CD4-positive, alpha-beta T cell treated with Interleukin-15 for 1 hour (primary cell): ENCODE results near the gene CHRNB2.
A peak's percentile ranks its signal among the peaks of the same experiment; 100 is the strongest.

Experiments
- DNase-seq: peaks from one replicate; pipeline ENCODE4 v3.0.0-alpha.2; 2020

The CHRNB2 gene

DNA sequence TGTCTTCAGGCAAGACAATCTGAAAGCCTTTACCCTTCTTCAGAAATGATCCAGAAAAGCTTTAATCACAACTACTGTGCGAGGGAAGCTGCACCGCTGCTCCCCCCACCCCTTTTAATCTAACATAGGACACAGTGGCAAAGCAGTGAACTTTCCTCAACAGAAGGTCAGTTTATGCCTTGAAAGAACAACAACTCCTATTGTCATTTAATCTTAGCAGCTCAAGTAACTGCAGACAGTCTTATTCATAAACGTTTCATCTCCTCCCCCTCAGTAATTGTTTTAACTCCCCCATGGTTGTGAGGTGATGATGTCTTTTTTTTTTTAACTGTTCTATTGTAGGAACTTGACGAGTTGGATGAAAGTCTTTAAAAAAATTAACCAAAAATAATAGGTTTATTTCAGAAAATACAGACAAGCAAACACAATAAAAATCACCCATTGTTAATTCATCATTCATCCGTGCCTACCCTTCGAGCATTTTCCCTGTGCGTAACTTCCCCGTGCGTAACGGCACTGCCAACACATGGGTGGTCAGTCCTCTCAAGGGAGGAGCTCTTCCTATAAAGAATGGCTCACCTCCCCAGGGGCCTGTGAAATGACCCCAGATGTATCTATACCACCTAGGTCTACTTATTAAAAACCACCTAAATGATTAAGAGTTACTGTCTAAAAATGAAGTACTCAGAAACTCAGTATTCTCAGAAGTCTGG, 43.7 kb downstream of the CHRNB2 start:
- no peak for DNase-seq

DNA sequence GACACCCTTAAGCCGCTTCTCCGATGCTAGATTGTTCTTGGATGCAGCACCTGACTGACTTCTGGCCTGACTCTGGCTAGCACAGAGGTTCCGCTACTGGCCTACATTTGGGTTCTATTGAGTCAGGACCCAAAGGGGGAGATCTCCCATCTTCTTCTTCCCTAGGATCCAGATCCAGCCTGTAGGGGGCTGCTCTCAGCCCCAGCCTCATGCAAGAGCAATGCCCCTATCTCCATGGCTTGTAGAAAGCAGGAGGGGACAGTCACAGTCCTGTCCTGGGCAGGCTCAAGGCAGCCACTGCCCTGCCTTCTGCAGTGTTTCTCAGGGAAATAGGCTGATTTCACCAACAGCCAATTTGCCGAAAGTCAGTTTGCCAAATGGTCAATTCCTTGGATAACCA, 46.7 kb downstream of the CHRNB2 start:
- no peak for DNase-seq

DNA sequence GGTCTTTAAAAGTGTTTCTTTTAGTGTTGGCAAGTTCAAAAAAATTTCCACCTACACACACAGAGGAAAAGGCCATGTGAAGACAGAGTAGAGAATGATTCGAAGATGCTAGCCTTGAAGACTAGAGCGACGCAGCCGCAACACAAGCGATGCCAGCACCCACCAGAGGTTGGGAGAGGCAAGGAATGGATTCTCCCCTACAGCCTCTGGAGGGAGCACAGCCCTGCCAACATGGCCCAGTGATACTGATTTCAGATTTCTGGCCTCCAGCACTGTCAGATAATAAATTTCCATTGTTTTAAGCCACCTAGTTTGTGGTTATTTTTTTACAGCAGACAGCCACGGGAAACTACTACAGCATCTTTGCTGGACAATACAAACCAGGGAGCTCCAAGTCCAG, 47.3 kb downstream of the CHRNB2 start:
- no peak for DNase-seq

GRCh38 chr1:154615411-154615810, 47.8 kb downstream of the CHRNB2 start:
- DNase-seq = no peak

GRCh38 chr1:154616659-154617345, 49.2 kb downstream of the CHRNB2 start:
- DNase-seq = no peak

GRCh38 chr1:154619181-154619948, 51.8 kb downstream of the CHRNB2 start:
- DNase-seq = no peak

GRCh38 chr1:154620751-154621150, 53.2 kb downstream of the CHRNB2 start:
- no peak for DNase-seq

- DNase-seq = no peak
These were observed 54.3 kb downstream of the CHRNB2 start for GRCh38 chr1:154621875-154622274.

DNA sequence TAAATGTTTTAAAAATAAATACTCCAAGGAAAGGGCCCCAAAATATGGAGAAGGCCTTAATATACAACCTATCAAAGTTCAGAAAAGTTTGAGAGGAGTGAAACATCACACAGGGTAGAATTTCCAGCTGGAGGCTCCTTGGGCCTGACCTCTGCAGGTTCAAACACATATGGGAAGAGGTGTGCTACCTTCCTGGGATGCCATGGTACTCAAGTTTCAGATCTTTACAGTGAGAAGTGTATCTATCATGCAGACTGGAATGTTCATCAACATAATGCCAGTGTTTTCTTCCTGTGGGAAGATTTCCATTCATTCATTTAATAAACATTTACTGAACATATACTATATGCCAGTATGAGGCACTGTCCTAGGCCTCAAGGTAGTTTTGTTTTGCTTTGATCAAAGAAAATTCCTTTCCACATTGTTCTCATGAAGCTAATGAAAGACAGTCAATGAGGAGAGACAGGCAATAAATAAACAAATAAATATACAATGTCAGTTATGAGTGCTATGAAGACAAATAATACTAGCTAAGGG, 55.0 kb downstream of the CHRNB2 start:
- DNase-seq = no peak

DNA sequence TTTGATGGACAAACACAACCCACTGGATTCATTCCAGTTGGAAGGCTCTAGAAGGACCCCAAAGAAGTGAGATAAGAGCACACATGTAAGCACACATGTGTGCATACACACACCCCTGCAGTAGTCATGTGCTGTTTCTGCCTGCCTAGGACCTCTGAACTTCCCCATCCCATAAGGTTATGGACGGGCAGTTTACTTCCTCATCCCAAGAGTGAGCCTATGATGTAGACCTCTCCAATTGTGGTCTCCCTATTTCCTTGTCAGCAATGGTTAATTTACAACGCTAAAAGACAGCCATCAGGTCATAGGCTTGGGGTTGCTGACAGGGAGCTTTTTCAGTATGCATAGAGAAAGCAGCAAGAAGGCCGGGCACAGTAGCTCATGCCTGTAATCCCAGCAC, 55.8 kb downstream of the CHRNB2 start:
- peak; percentile 32 for DNase-seq

DNA sequence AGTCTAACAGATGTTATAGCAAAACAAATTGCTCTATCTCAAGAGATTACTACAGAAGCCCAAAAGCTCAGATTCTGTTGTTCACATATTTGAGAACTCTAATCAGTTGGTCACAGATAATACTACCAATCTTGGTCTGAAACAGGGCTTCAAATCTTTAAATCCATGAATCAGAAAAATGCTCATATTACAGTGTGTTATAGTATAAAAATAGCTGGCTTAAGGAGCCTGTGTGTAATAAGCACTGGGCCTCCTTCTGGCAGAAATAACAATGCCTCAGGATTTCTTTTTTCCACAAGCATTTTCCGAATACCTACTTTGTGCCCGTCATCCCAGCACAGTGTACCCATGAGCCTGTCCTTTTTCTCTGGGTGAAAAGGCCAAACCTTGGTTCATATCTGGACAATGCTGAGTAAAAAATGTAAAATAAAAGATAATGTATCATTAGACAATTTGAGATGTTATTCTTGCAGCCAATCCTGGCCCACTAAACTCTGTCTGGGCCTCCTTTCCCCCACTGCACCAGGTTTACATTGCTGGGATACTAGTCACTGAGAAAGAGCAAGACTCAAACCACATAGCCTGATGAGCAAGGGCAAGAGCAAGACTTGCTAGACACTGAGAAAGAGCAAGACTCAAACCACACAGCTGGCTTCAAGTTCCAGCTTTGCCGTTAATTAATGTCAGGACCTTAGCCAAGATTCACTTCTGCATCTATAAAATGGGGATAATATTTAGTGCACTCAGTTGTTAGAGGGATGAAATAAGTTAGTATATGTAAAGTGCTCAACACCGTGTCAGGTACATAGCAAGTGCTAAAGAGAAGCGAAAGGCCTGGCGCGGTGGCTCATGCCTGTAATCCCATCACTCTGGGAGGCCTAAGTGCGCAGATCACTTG, 57.4 kb downstream of the CHRNB2 start:
- no peak for DNase-seq

- DNase-seq = no peak
These were observed 59.1 kb downstream of the CHRNB2 start for GRCh38 chr1:154626456-154627256.

DNA sequence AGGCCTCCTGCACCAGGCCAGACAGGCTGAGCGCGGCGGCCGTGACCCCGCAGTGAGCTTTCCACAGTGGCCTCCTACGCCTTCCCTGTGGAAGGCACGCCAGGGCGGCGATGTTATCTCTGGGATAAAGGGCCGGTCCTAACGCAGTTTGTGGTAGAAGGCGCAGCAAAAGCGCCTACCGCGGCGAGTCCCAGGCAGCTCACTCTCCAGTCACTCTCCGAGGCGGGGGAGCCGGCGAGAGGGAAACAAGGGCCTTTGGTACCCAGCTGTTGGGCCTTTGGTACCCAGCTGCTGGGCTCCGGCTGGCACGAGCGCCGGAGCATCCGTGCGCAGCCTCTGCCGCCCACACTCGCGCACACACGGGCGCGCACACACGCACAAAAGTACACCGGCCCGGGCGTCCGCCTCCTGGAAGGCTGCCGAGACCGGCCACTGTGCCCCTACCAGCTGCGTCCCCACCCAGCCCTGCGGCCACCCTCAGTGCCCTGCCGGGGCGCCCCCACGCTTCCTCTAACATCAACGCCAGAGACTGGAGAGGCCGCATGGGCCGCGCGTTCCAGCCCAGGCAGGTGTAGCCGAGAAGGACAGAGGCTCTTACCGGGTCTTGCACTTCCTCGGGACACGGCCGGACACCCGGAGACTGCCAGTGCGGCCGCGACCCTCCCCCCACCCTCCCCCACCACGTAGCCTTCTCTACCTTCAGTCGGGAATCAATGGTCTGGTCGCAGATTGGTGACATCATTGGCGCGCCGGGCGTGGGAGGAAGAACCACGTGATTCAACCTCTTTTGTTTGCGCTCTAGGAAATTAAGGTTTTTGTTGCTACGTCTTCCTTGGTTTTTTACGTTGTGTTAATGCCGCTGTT, 59.9 kb downstream of the CHRNB2 start:
- DNase-seq = peak; percentile 85

DNA sequence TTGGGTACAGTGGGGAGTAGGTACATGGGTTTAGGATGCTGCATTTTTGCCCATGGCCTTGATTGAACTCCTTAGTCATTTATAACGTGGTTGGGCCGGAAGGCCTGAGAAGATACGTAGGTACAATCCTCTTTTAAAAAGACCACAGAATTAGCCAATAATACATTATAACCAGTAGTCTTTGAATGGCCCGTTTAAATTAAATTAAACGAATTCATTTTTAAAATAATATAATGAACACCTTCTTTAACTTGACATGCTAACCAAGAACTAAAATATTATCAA, 60.5 kb downstream of the CHRNB2 start:
- no peak for DNase-seq

GRCh38 chr1:154629061-154629674, 61.6 kb downstream of the CHRNB2 start:
- DNase-seq = no peak
